Hepatocyte (in vitro differentiated cells): ENCODE measurements around the gene ATOH8.

ENCODE experiments used
- EZH2 ChIP-seq: fragments of 200-600 bp; sonication (generic); IDR thresholded peaks from 2 replicates; pipeline ENCODE4 v1.6.1; 2016; ENCODE audit warnings: antibody characterized with exemption, mild to moderate bottlenecking, borderline replicate concordance
- TF ChIP-seq, protein P1 (sequence below): fragments of 200-600 bp; sonication (generic); IDR thresholded peaks from 2 replicates; pipeline ENCODE4 v1.5.1; 2016; ENCODE audit warnings: antibody characterized with exemption, mild to moderate bottlenecking; ENCODE audit not compliant: poor library complexity

DNA sequence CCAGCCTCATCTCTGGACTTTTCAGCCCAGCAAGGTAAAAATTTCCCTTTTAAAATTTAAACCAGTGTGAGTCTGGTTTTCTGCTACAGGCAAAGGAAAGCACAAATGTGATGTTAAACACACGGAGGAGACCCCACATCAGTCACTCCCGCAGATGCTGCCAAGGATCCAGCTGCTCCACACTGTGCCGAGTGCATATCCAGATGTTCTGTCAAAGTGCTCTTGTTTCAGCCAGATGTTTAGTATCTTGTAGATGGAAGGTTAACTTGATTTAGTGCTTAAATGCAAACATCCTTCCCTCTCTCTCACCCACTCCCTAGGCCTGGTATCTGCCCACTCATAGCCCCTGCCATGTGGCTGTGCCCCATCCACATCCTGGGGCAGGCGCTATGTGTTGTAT lies 15.8 kb upstream of the ATOH8 start:
- TF ChIP-seq, protein P1, sequence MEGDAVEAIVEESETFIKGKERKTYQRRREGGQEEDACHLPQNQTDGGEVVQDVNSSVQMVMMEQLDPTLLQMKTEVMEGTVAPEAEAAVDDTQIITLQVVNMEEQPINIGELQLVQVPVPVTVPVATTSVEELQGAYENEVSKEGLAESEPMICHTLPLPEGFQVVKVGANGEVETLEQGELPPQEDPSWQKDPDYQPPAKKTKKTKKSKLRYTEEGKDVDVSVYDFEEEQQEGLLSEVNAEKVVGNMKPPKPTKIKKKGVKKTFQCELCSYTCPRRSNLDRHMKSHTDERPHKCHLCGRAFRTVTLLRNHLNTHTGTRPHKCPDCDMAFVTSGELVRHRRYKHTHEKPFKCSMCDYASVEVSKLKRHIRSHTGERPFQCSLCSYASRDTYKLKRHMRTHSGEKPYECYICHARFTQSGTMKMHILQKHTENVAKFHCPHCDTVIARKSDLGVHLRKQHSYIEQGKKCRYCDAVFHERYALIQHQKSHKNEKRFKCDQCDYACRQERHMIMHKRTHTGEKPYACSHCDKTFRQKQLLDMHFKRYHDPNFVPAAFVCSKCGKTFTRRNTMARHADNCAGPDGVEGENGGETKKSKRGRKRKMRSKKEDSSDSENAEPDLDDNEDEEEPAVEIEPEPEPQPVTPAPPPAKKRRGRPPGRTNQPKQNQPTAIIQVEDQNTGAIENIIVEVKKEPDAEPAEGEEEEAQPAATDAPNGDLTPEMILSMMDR = no peak
- no peak for TF ChIP-seq EZH2
